HG02571 (cell line): ENCODE results near the gene OR5C1.
"Not testable (repeated sequence)": the region's sequence is repeated elsewhere in the genome, so short reads cannot be mapped to it uniquely, and the experiment has no call there.

Experiments
- ATAC-seq: cut with Tn5 transposase; IDR thresholded peaks from one replicate; pipeline ENCODE4 v1.9.1; 2021; ENCODE audit warnings: mild to moderate bottlenecking, moderate library complexity; ENCODE audit not compliant: unreplicated experiment

Gene OR5C1

DNA sequence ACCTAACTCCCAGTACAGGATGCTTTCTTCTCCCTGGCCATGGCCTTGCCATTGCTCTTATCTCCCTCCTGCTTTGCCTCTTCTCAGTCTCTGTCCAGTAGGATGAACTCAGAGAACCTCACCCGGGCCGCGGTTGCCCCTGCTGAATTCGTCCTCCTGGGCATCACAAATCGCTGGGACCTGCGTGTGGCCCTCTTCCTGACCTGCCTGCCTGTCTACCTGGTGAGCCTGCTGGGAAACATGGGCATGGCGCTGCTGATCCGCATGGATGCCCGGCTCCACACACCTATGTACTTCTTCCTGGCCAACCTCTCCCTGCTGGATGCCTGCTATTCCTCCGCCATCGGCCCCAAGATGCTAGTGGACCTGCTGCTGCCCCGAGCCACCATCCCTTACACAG is at the start of gene OR5C1:
Gene OR5C1 (plus strand): TSS at position 103 of the 400 bp plus-strand sequence. CDS start 0 bp downstream, at position 103.
- no peak for ATAC-seq

DNA sequence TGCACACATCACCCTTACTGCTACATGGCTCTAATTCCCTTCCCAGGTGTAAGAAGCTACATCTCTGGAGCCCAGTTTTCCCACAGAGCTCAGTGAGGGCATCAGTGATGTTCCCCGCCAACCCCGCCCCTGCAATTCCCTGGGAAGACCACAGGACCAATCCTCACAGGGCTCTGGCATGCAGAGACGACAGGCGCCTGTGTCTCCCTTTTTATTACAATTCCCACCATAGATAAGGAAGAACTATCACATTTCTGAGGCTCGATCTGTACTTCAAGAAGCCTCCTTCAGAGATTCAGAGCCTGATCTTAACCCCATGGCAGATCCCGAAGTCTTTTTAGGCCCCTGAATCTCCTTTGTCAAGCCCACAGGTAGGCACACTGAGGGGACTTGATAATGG is 46.7 kb upstream of the OR5C1 start, which contains the start of gene OR1L6:
Gene OR1L6 (plus strand): TSS at position 301 of the 400 bp plus-strand sequence. CDS start 7,545 bp downstream, outside the sequence.
- no peak for ATAC-seq

DNA sequence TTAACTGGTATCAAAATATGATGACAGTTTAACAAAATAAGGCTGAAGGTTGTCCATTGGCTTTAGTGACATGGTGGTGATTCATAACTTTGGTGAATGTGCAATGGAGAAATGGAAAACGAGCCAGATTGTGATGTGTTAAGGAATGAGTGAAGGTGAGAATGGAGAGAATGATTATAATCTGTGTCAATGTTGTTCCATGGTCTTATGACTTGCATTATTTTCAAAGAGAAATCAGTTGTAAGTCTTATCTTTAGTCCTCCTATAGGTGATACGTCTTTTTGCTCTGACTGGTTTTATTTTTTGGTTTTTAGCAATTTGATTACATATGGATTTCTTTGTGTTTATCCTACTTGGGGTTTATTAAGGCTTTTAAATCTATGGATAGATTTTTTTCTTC is 33.9 kb upstream of the OR5C1 start:
- no peak for ATAC-seq

DNA sequence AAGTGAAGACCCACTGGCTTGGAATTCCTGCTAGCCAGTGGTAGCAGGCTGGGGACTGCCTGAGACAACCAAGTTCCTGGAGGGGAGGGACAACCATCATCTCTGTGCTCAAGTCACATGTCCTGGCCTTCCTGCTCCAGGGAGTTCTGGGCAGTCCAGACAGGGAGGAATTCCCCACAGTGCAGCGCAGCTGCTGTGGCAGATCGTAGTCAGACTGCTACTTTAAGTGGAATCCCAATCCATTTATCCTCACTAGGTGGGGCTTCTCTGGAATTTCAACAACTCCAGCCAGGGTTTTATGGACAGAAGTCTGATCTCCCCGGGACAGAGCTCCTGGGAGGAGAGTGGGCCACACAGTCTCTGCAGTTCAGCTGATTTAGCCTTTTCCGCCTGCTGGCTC is 20.9 kb upstream of the OR5C1 start:
- ATAC-seq = no peak

DNA sequence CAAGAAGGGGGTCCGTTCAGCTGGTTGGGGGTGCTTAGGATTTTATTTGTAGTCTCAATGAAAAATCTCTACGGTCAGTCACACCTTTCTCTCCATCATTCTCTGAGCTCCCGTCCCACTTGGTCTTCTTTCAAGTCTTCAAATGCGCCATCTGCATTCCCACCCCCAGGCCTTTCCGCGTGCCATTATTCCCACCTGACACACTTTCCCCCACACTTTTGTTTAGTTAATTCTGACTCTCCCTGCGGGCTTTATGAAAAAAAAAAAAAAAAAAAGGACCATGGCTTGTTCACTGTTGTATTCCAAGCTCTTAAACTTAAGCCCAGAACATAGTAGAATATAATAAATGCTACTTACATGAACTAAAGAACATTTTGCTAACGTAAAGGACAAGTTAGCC is 11.7 kb upstream of the OR5C1 start:
- no peak for ATAC-seq

DNA sequence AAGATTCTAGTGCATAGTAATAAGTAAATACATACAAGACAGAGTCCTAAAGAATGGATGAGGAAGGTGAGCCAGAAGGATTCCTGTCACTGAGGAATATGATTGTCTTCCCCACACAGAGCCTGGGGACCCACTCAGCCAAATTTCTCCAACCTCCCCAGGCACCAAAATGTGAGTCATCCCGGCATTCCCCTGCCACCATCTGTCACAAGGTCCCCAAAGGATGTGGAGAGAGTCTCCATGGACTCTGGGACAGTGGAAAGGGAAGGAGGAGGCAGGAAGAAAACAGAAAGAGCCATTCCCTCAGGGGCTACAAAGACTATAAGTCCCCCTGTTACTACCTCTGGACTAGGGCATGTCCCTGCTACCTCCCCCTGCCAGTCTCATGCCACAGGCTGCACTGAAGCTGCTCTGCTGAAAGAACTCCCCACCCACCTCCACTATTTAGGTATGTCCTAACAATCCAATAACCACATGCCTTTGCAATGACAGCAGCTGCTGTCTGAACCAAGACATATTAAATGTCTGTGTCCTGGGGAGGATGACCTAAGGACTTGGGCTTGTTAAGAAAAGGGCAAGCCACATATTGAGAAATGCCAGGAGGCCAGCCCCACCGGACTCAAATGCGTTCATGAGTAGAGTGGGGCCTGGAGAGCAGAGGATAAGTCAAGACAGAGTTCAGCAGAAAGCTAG is 10.7 kb upstream of the OR5C1 start:
- ATAC-seq = no peak

DNA sequence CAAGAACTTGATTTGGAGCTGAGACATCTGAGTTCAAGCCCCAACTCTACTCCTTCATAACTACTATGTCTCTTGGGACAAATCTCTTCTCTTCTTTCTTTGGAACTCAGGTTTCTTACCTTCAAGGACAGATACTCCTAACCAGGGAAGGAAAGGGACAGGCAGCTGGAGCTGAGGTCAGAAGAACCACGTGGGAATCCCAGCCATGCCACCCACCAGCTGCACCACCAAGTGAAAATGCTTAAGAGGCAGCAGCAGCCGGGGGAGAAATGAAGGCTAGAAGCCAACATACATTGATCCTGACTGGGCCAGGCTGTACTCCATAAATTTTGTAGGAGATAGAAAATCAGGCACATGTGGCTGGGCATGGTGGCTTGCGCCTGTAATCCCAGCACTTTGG is 9.6 kb upstream of the OR5C1 start:
- no peak for ATAC-seq

DNA sequence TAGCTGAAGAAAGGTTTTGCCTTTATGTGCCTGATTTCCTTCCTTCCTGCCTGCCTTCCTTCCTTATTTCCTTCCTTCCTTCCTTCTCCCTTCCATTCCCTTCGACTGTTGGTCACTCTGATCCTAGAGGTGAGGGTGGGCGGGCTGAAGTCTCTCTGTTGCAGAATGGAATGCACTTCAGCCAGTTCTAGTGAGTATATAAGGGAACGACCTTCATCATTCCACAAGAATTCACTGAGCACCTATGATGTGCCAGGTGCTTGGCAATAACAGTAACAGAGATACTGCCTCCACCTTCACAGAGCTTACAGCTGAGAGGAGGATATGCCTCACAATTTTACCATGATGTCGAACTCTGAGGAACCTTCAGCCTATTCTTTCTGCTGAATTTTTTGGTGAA is 8.7 kb upstream of the OR5C1 start:
- ATAC-seq = no peak

DNA sequence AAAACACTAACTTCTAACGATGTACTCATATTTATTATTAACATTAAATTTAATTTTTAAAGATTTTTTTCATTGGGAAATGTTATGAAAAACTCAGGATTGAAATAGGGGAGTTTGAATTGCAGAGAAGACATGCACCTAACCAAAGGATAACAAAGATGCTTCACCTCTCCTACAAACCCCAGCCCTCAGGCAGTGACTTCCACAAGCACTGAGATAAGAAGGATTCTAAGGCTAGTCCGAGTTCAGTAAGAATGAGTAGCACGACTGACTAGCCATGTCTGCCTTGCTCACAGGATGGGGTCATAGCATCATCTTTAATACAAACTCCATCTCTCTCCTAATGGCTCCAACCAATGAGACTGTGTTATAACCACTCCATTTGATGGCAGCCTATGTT is 7.1 kb upstream of the OR5C1 start:
- ATAC-seq = no peak

DNA sequence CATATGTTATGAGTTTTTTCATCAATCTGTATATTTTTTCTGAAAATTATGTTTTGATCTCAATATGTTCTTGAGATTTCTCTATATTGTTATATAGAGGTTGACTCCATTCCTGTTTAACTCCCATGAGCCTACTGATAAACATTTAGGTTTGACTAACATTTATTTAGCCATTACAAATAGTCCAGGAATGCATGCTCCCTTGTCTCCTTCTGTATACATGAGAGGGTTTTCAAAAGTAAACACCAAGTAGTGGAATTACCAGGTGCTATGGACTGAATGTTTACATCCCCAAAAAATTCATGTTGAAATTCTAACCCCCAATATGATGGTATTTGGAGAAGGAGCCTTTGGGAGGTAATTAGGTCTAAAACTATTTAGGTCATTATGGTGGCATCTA is 3.5 kb upstream of the OR5C1 start:
- ATAC-seq = no peak

DNA sequence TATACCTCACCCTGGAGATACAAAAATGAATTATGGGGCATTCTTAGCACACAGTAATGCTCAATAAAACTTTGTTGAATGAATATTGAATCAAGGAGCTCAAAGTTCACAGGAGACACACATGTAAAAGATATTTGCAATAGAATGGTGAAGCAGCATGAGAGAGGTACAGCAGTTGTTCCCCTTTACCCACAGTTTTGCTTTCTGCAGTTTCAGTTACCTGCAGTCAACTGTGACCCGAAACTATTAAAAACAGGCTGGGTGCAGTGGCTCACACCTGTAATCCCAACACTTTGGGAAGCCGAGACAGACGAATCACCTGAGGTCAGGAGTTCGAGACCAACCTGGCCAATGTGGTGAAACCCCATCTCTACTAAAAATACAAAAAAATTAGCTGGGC is 2.4 kb upstream of the OR5C1 start:
- no peak for ATAC-seq

DNA sequence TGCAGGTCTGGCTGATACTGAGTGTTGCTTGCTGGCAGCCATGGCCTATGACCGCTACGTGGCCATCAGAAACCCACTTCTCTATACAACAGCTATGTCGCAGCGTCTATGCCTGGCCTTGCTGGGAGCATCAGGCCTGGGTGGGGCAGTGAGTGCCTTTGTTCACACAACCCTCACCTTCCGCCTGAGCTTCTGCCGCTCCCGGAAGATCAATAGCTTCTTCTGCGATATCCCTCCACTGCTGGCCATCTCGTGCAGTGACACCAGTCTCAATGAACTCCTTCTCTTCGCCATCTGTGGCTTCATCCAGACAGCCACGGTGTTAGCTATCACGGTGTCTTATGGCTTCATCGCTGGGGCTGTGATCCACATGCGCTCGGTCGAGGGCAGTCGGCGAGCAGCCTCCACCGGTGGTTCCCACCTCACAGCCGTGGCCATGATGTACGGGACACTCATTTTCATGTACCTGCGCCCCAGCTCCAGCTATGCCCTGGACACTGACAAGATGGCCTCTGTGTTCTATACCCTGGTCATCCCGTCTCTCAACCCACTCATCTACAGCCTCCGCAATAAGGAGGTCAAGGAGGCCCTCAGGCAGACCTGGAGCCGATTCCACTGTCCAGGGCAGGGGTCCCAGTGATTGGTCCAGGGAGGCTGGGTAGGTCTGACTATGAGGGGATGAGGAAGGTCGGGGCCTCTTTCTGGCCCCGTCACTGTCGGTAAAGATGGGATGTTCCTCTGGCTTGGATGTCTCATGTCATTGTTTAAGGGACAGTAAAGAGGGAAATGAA is 718 bp downstream of the OR5C1 start:
- ATAC-seq = no peak

DNA sequence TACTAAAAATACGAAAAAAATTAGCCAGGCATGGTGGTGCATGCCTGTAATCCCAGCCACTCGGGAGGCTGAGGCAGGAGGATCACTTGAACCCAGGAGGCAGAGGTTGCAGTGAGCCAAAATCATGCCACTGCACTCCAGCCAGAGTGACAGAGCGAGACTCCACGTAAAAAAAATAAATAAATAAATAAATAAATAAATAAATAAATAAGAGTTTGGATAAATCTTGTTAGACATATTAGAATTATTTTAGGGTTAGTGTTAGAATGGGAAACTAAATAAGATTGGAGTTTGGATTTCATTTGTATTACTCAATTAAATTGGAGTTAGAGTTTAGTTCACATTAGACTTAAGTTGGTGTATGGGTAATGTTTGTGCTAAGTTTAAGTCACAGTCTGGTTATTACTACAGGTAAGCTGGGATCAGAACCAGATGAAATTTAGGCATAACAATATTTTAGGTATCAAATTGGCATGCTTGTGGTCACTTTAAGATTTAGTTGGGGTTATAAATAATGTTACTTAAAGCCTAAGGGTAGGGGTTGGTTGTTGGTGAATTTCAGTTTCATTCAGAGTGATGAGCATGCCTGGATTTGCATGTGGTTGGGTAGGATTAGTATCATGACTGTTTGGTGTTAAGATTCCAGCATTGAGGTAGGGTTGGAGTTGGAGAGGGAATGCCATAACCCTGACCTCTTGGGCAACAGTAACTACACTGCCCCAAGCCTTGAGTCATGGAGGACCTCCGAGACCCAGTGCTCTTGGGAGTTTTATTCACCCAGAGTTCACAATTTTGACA is 3.3 kb downstream of the OR5C1 start:
- ATAC-seq = no peak

DNA sequence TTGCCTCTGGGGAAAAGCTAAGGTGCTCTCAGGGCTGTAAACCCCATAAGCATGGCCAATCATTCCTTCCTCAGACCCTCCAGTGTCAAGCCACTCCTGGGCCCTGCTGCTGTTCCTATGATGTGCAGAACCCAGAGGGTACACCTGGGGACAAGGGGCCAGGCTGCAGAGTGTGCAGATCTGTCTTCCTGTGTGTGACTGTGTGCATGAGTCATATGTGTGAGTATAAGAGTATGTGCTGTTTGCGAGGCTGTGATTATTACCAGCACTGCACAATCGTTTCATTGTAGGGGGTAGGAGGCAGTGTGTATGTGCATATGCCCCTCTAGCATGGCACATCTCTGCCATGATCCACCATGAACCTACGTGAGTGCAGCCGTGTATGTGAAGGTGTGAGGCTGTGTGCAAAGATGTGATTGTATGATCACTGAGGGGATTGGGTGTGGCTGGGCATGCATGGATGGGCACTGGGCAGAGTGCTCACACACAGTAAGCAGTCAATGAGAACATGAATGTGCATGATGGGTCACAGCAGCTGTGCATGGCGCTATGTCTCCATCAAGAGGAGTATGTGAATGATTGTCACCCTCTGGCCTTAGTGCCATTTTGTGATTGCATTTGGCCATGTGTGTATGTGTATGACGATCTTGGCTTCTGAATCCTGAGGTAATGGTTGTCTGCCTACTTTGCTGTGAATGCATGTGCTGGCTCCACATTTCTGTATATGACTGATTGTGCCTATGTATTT is 8.8 kb downstream of the OR5C1 start:
- no peak for ATAC-seq

DNA sequence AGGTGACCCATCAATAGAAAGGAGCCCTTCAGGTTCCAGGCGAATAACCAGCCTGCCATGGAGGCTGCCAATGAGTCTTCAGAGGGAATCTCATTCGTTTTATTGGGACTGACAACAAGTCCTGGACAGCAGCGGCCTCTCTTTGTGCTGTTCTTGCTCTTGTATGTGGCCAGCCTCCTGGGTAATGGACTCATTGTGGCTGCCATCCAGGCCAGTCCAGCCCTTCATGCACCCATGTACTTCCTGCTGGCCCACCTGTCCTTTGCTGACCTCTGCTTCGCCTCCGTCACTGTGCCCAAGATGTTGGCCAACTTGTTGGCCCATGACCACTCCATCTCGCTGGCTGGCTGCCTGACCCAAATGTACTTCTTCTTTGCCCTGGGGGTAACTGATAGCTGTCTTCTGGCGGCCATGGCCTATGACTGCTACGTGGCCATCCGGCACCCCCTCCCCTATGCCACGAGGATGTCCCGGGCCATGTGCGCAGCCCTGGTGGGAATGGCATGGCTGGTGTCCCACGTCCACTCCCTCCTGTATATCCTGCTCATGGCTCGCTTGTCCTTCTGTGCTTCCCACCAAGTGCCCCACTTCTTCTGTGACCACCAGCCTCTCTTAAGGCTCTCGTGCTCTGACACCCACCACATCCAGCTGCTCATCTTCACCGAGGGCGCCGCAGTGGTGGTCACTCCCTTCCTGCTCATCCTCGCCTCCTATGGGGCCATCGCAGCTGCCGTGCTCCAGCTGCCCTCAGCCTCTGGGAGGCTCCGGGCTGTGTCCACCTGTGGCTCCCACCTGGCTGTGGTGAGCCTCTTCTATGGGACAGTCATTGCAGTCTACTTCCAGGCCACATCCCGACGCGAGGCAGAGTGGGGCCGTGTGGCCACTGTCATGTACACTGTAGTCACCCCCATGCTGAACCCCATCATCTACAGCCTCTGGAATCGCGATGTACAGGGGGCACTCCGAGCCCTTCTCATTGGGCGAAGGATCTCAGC is 11.6 kb downstream of the OR5C1 start, which contains the start of gene OR1K1:
Gene OR1K1 (plus strand): TSS at position 58 of the 995 bp plus-strand sequence. CDS start 0 bp downstream, at position 58.
- no peak for ATAC-seq

DNA sequence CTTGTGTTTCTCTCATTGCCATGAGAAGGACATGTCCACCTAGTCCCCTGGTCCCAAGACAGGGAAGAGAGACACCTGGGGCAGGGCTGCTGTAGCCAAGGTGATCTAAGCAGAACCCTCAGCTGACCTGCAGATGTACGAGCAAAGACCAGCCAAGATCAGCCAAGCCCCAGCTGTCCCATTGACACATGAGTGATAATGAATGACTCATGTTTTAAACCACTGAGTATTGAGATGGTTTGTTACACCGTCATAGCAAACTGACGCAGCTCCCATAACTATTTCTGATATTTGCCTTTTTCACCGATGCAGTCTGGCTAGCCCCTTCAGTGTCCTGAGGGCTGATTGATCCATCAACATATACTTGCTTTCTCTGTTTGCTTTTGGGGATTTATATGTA is 17.9 kb downstream of the OR5C1 start:
- ATAC-seq = no peak

DNA sequence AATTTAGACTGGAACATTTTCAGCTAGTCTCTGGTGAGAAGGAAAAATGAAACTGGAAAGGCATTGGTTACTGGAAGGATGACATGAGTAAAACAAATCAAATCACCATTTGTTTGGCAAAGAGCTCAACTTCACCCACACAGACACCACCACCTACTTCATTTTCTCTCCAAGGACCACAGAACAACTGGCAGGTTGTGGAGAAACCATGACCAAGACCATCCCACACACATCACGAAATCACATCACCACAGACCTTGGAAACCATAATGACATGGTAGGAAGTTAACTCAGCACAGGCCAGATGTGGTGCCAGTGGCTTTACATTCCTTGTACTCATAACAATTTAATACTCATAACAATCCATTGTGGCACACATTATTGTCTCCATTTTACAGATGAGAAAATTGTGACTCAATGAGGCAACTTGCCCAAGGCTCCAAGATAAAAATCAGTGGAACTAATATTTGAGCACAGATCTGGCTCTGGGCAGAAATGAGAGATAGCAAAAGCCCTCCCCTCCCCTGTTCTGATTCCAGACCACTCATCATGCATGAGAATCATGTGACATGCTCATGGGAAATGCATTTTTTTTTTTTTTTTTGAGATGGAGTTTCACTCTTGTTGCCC is 18.7 kb downstream of the OR5C1 start:
- no peak for ATAC-seq

DNA sequence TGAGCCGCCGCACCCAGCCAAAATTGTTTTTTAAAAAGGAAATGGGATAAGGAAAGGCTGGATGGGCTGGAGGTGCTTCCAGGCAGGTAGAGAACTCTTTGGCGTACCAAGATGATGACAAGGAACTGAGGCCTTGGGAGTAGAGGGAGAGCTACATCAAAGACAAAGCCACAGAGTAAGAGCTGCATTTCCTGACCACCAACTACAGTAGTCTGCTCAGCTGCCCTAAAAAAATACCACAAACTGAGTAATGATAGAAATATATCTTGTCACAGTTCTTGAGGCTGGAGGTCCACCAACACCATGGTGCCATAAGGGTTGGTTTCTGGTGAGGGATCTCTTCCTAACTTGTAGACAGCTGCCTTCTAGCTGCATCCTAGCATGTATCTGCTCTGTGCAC is 19.4 kb downstream of the OR5C1 start:
- ATAC-seq = no peak

DNA sequence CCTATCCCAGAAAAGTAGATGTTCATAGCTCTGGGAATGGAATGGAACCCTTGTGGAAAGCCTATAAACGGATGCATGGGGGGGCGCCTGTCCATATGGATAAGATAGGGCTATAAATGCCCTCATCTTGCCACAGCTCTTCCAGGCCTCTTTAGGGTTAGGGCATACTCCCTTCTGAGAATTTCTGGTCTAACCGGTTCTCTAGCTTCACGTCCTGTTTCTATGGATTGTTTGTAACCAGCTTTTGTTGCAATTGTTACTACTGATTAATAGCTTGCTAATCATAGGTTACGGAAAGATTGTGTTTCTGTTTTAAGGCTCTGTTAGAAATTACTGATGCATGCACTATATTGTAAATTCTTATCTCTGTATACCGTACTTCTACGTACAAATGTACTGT is 20.5 kb downstream of the OR5C1 start:
- not testable (repeated sequence) for ATAC-seq
